IPS-18a (cell line): ENCODE measurements around the gene RNF2.
"Not testable (repeated sequence)": the region's sequence is repeated elsewhere in the genome, so short reads cannot be mapped to it uniquely, and the experiment has no call there.

Experiments used
- H3K27ac ChIP-seq: one replicate; pipeline ENCODE4 v1.5.1; 2013; ENCODE audit warnings: low read length
- H3K27me3 ChIP-seq: one replicate; pipeline ENCODE4 v1.6.1; 2013; ENCODE audit warnings: mild to moderate bottlenecking, low read length; ENCODE audit not compliant: control insufficient read depth, insufficient read depth
- H3K36me3 ChIP-seq: one replicate; pipeline ENCODE4 v1.6.1; 2013; ENCODE audit warnings: low read depth, low read length; ENCODE audit not compliant: control insufficient read depth
- H3K4me1 ChIP-seq: one replicate; pipeline ENCODE4 v1.6.1; 2013; ENCODE audit warnings: low read depth, low read length; ENCODE audit not compliant: control insufficient read depth
- H3K4me3 ChIP-seq: one replicate; pipeline ENCODE4 v1.5.1; 2013; ENCODE audit warnings: low read length
- H3K9ac ChIP-seq: one replicate; pipeline ENCODE4 v1.6.1; 2013; ENCODE audit warnings: mild to moderate bottlenecking, low read length, moderate library complexity
- H3K9me3 ChIP-seq: one replicate; pipeline ENCODE4 v1.6.1; 2013; ENCODE audit warnings: low read depth, low read length; ENCODE audit not compliant: control insufficient read depth

The RNF2 gene

DNA sequence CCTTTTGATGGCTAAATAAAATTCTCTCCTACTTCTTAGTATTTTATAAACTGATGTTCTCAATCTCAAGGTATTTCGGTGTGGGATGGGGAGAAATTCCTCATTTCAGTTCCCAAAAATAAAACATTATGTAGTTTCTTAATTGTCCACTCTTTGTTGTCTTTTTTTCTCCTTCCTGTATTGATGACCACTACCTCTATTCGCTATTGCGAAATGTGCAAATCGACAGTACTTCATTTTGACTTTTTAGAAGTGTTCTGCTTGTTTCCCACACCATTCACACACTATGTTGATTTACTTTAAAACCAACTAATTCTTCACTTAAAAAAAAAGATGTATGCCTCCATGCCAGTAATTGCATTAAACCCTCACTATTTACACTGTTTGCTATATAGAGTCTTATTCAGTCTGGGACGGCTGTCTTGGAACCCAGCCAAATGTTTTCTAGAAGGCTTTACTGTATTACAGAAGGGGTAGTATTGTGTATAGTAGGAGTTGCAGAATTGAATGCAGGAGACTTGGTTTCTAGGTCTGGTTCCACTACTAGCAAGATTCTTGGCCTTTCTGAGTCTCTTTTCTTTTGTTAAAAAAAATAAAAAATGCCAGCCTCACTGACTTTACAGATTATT is 5.6 kb downstream of the RNF2 start:
- H3K27ac ChIP-seq, result no peak overlapping the region

DNA sequence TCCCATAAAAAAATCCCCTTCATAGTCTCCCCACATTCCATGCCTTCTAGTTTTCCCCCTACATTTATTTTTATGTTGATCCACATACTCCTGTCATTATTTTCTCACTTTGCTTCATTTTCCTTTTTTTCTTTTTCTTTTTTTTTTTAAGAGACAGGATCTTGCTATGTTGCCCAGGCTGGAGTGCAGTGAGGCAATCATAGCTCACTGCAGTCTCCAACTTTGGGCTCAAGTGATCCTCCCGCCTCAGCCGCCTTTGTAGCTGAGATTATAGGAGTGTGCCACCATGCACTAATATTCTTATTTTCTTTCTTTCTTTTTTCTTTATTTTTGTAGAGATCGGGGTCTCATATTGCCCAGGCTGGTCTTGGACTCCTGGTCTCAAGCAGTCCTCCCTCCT is 7.8 kb downstream of the RNF2 start:
- Histone ChIP-seq H3K9me3 (no peaks in the 10 kb centered on the region), H3K9ac (no peak overlapping the region), H3K27me3 (no peaks in the 10 kb centered on the region), H3K27ac (no peak overlapping the region), H3K4me3 (no peak overlapping the region), H3K36me3 (no peaks in the 10 kb centered on the region), H3K4me1 (peaks cover 11% of the 10 kb centered on the region)

More for the DNA sequence above, 5.6 kb downstream of the RNF2 start:
- H3K4me1 ChIP-seq, result peaks cover 24% of the 10 kb centered on the region
- H3K4me3 ChIP-seq, result no peak overlapping the region
- H3K27me3 ChIP-seq, result no peaks in the 10 kb centered on the region
- no peaks in the 10 kb centered on the region for H3K9me3 ChIP-seq
- no peak overlapping the region for H3K9ac ChIP-seq
- H3K36me3 ChIP-seq, result no peaks in the 10 kb centered on the region

DNA sequence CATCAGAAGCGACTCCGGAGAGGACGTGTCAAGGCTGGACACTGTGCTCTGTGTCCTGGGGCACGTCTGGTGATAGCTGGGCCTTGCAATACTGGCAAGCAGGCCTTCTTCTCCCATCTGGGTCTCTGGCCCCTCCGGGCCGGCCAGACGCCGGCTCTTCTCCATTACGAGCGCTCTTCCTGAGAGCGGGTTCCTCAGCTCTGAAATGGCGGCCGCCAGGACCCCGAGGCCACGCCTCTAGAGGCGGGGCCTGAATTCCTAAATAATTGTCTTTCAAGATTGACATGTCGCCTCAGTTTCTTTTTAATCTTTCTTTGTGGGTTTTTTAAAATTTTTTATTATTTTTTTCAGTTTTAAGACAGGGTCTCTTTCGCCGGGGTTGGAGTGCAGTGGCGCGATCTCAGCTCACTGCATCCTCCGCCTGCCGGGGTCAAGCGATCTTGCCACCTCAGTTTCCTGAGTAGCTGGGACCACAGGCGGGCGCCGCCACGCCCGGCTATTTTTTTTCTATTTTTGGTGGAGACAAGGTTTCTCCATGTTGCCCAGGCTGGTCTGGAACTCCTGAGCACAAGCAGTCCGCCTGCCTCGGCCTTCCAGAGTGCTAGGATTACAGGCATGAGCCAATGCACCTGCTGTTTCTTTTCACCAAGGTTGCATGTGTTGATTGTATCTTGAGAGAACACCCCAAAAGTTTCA is 9.2 kb downstream of the RNF2 start:
- H3K4me1 ChIP-seq, result peaks cover 5% of the 10 kb centered on the region
- H3K36me3 ChIP-seq, result no peaks in the 10 kb centered on the region
- no peak overlapping the region for H3K4me3 ChIP-seq
- no peak overlapping the region for H3K27ac ChIP-seq
- no peaks in the 10 kb centered on the region for H3K9me3 ChIP-seq
- H3K9ac ChIP-seq, result no peak overlapping the region
- no peaks in the 10 kb centered on the region for H3K27me3 ChIP-seq

DNA sequence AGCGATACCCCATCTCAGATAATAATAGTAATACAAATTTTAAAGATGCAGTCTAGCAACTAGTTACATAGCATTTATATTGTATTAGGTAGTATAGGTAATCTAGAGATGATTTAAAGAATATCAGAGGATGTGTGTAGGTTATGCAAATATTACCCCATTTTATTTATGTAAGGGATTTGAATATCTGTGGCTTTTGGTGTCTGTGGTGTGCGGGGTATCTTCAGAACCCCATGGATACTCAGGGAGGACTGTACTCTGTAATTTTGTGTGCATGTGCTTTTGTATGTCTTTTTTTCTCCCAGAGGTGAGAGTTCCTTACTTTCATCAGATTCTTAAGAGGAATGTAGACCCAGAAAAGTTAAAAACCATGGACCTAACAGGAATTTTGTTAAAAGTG is 12.8 kb downstream of the RNF2 start:
- Histone ChIP-seq H3K27ac (no peak overlapping the region), H3K9ac (no peak overlapping the region), H3K4me1 (no peaks in the 10 kb centered on the region), H3K9me3 (no peaks in the 10 kb centered on the region), H3K4me3 (no peak overlapping the region), H3K27me3 (no peaks in the 10 kb centered on the region), H3K36me3 (no peaks in the 10 kb centered on the region)

DNA sequence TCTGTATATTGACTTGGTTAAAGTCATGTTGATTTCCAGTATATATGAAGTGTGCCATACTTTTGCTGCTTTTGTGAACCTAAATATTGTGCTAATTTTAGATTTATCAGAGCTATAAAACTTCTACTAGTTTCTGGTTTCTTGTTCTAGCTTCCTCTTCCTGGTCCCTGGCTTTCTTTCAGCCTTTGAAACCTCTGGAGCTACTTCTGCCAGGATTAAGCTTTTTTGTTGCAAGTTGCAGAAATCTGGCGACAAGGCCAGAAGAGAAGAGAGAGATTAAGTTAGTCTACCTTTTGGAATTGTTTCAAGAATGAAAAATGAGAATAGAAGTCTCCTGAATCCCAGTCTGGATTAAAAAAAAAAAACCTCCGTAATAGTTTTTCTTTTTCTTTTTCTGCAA is 13.5 kb downstream of the RNF2 start:
- no peak overlapping the region for H3K27ac ChIP-seq
- no peaks in the 10 kb centered on the region for H3K27me3 ChIP-seq
- peaks cover 3% of the 10 kb centered on the region for H3K9me3 ChIP-seq
- H3K4me3 ChIP-seq, result no peak overlapping the region
- no peak overlapping the region for H3K9ac ChIP-seq
- no peaks in the 10 kb centered on the region for H3K4me1 ChIP-seq
- no peaks in the 10 kb centered on the region for H3K36me3 ChIP-seq

DNA sequence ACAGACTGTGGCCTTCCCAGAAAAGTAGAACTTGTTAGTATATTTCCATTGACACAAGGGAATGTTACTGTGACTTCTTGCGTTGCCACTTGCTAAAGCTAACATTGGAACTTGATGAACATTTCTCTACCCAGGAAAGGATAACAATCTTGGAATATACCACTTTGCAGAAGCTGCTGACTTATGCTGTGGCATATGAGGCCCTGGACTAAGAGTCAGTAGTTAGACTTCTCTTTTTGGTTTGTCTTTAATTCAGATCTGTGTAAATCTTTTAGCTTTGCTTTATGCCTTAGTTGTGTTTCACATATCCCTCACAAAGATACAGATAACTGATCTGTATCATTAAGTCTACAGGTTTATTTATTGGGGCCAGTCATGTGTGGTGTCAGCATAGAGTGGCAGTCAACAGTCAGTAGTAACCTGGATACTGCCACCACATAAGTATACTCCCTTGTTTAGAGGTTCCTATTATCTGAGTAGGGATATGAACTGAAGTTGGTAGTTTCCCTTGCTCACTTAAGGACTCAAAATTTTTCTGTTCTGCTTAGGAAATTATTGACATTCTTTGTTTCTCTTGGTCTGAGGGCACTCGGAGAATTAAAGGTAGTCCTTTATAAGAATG is 14.7 kb downstream of the RNF2 start:
- Histone ChIP-seq H3K27me3 (no peaks in the 10 kb centered on the region), H3K9me3 (peaks cover 4% of the 10 kb centered on the region), H3K9ac (no peak overlapping the region), H3K27ac (no peak overlapping the region), H3K4me1 (no peaks in the 10 kb centered on the region), H3K36me3 (no peaks in the 10 kb centered on the region), H3K4me3 (no peak overlapping the region)

DNA sequence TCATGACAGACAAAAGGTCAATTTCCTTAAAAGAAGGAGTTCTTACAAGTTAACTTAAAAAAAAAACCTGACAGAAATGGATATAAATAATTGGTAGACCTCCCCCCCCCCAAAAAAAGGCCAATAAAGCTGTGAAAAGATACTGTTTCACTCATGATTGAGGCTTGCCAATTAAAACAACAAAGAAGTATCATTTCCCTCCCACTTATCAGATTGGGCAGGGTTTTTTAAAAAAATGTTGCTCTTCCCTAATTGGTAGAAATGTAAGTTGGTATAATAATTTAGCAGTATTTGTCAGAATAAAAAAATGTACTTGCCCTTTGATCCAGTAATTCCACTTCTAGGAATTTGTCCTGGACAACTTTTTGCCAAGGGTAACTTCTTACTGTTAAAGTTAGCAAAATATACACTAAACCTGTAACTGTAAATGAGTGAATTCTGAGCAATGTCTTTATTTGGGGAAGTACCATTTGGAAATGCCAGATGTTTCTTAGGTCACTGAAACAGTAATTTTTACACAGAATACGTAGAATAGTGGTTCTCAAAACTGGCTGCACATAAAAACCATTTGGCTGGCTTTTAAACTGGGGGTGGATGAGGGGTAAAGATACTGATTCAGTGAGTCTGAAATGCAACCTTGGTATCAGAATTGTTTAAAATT is 17.5 kb downstream of the RNF2 start:
- Histone ChIP-seq H3K27me3 (no peaks in the 10 kb centered on the region), H3K4me1 (peaks cover 3% of the 10 kb centered on the region), H3K36me3 (no peaks in the 10 kb centered on the region), H3K9me3 (peaks cover 4% of the 10 kb centered on the region), H3K9ac (no peak overlapping the region), H3K27ac (no peak overlapping the region), H3K4me3 (no peak overlapping the region)

DNA sequence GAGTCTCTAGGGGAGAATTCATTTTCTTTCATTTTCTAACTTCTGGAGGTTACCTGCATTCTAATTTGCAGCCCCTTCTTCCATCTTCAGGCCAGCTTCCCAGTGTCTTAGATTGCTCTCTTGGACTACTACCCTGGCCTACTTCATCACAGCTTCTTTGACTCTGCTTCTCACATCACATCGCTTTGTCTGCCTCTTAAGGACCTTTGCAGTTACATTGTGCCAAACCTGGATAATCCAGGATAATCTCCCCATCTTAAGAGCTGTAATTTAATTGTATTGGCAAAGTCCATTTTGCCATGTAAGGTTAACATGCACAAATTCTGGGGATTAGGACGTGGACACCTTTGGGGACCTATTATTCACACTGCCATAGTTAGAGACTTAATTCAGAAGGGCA is 18.4 kb downstream of the RNF2 start:
- no peak overlapping the region for H3K4me3 ChIP-seq
- peaks cover 4% of the 10 kb centered on the region for H3K9me3 ChIP-seq
- peaks cover 3% of the 10 kb centered on the region for H3K4me1 ChIP-seq
- no peaks in the 10 kb centered on the region for H3K27me3 ChIP-seq
- no peak overlapping the region for H3K9ac ChIP-seq
- H3K27ac ChIP-seq, result no peak overlapping the region
- H3K36me3 ChIP-seq, result no peaks in the 10 kb centered on the region

DNA sequence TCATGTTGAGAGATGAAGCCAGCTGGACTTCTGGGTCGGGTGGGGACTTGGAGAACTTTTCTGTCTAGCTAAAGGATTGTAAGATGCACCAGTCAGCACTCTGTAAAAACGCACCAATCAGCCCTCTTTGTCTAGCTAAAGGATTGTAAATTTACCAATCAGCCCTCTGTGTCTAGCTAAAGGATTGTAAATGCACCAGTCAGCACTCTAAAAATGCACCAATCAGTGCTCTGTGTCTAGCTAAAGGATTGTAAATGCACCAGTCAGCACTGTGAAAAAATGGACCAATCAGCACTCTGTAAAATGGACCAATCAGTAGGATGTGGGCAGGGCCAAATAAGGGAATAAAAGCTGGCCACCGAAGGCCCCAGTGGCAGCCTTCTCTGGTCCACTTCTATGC is 19.6 kb downstream of the RNF2 start:
- not testable (repeated sequence) for H3K27me3 ChIP-seq, H3K4me3 ChIP-seq, H3K27ac ChIP-seq, H3K4me1 ChIP-seq, H3K9me3 ChIP-seq, H3K9ac ChIP-seq, H3K36me3 ChIP-seq

DNA sequence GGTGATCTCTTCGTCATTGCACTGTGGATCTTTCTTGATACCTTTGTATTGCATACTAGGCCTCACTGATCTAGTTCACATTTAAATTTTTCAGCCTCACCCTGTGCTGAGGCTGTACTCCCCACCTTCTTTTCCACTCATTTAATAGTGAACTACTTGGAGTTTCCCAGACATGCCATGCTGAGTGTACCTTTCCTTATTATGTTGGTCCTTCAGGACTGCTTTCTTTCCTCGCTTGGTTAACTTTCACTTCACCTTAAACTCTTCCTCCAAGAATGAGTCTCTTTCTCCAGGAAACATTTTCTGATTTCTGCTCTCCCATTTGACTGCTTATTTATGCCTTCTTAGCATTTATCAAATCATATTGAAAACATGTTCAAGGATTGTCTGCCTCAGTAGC is 20.8 kb downstream of the RNF2 start:
- no peak overlapping the region for H3K9ac ChIP-seq
- H3K36me3 ChIP-seq, result no peaks in the 10 kb centered on the region
- H3K27ac ChIP-seq, result no peak overlapping the region
- no peaks in the 10 kb centered on the region for H3K27me3 ChIP-seq
- no peak overlapping the region for H3K4me3 ChIP-seq
- peaks cover 4% of the 10 kb centered on the region for H3K9me3 ChIP-seq
- H3K4me1 ChIP-seq, result peaks cover 3% of the 10 kb centered on the region

DNA sequence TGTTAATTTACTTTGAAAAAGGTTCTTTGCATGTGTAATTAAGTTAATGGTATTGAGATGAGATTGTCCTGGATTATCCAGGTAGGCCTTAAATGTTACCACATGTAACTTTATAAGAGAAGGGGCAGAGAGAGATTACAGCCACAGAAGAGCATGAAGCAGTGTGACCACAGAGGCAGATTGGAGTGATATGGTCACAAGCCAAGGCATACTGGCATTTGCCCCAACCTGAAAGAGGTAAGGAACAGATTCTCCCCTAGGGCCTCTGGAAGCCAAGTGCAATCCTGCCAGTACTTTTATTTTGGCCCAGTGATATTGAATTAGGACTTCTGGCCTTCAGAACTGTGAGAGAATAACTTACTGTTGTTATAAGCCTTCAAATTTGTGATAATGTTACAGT is 23.0 kb downstream of the RNF2 start:
- H3K27ac ChIP-seq, result no peak overlapping the region

More for the DNA sequence above, 23.0 kb downstream of the RNF2 start:
- Histone ChIP-seq H3K4me3 (no peak overlapping the region), H3K9me3 (peaks cover 4% of the 10 kb centered on the region), H3K9ac (no peak overlapping the region), H3K27me3 (no peaks in the 10 kb centered on the region), H3K4me1 (peaks cover 4% of the 10 kb centered on the region), H3K36me3 (no peaks in the 10 kb centered on the region)
